ENCODE measurements around the gene SLC4A9. TPM values are rescaled to one million over a fixed set of nuclear protein-coding genes. Genes with fewer than 3 reads are reported as not detected.
"Not testable (repeated sequence)": the region's sequence is repeated elsewhere in the genome, so short reads cannot be mapped to it uniquely, and the experiment has no call there.

Gene SLC4A9
- polyA plus RNA-seq, 4 donors = not detected

DNA sequence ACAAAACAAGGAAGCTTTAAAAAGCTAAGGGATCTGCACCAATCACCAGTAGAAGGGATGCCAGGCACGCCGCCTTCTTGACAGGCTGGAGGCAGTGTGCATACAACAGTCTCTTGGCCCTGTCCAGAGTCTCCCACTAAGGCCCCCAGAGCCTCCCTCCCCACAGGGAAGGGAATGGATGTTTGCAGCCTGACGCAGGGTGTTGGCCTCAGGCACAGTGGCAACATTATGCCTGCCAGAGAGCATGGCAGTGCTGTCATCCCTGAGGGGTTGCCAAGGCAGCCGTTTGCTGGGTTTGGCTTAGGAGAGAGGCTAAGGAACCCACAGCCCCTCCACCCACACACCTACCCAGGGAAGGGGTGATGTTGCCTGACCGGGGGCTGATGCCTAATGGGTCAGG is 18.4 kb upstream of the SLC4A9 start:
- H3K4me3 ChIP-seq (ENCODE audit: low read depth in 1 of 3, low read length in 3 of 3) = no peak overlapping the region
- 78 to 87% (median 85%) methylated on average over 5 of the region's 5 CpGs for WGBS, 3 donors
- peaks cover 2 to 16% (median 8%) of the 10 kb centered on the region in 3 donors for H3K36me3 ChIP-seq (ENCODE audit: control insufficient read depth in 3 of 3, insufficient read depth in 2 of 3, low read depth in 1 of 3, low read length in 3 of 3)
- H3K4me1 ChIP-seq (ENCODE audit: control insufficient read depth in 3 of 3, insufficient read depth in 2 of 3, low read depth in 1 of 3, low read length in 2 of 3) = peaks cover 5 to 15% (median 6%) of the 10 kb centered on the region in 3 donors
- peak overlapping the region in 1 of 3 donors; percentile 8 for H3K27ac ChIP-seq (ENCODE audit: low read depth in 1 of 3, low read length in 2 of 3)
- DNase-seq = no peak
- no peaks in the 10 kb centered on the region for H3K27me3 ChIP-seq (ENCODE audit: control insufficient read depth in 3 of 3, insufficient read depth in 3 of 3, low read length in 3 of 3)
- H3K9me3 ChIP-seq (ENCODE audit: control insufficient read depth in 2 of 2, insufficient read depth in 1 of 2, low read depth in 1 of 2, low read length in 1 of 2) = no peaks in the 10 kb centered on the region
- FAIRE-seq = no peak

DNA sequence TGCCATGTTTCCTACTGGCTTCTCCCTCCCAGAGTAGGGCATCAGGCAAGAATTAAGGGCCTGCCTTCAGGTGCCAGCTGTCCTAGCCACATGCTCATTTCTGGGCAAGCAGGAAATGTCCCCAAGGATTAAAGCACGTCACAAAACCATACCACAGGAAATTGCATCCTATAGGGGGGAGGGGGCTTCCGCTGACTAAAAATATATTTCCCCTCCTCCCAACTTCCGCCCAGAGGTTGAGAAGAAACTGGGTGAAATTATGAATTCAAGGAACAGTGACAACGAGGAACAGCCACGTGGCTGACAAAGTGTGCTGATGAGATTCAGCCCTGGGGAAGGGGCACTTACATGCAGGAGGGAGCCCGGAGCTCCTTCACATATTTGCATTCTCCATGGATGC is 17.7 kb upstream of the SLC4A9 start:
- Histone ChIP-seq H3K27ac (ENCODE audit: low read depth in 1 of 3, low read length in 2 of 3) (peak overlapping the region in 1 of 3 donors; percentile 8), H3K36me3 (ENCODE audit: control insufficient read depth in 3 of 3, insufficient read depth in 2 of 3, low read depth in 1 of 3, low read length in 3 of 3) (peaks cover 2 to 16% (median 8%) of the 10 kb centered on the region in 3 donors), H3K4me1 (ENCODE audit: control insufficient read depth in 3 of 3, insufficient read depth in 2 of 3, low read depth in 1 of 3, low read length in 2 of 3) (peaks cover 5 to 21% (median 7%) of the 10 kb centered on the region in 3 donors), H3K4me3 (ENCODE audit: low read depth in 1 of 3, low read length in 3 of 3) (no peak overlapping the region), H3K9me3 (ENCODE audit: control insufficient read depth in 2 of 2, insufficient read depth in 1 of 2, low read depth in 1 of 2, low read length in 1 of 2) (no peaks in the 10 kb centered on the region), H3K27me3 (ENCODE audit: control insufficient read depth in 3 of 3, insufficient read depth in 3 of 3, low read length in 3 of 3) (no peaks in the 10 kb centered on the region)
- 59 to 76% (median 63%) methylated on average over 6 of the region's 6 CpGs for WGBS, 3 donors
- FAIRE-seq = no peak
- DNase-seq = no peak

GRCh38 chr5:140342896-140343295 is 17.1 kb upstream of the SLC4A9 start:
- DNase-seq (no peak), FAIRE-seq (no peak)
- H3K27ac ChIP-seq (ENCODE audit: low read depth in 1 of 3, low read length in 2 of 3) = peak overlapping the region in 1 of 3 donors; percentile 42
- 69 to 80% (median 69%) methylated on average over 1 of the region's 1 CpG for whole genome bisulfite sequencing, 3 donors
- H3K4me3 ChIP-seq (ENCODE audit: low read depth in 1 of 3, low read length in 3 of 3) = no peak overlapping the region
- no peaks in the 10 kb centered on the region for H3K27me3 ChIP-seq (ENCODE audit: control insufficient read depth in 3 of 3, insufficient read depth in 3 of 3, low read length in 3 of 3)
- H3K9me3 ChIP-seq (ENCODE audit: control insufficient read depth in 2 of 2, insufficient read depth in 1 of 2, low read depth in 1 of 2, low read length in 1 of 2) = no peaks in the 10 kb centered on the region
- peaks cover 5 to 26% (median 10%) of the 10 kb centered on the region in 3 donors for H3K4me1 ChIP-seq (ENCODE audit: control insufficient read depth in 3 of 3, insufficient read depth in 2 of 3, low read depth in 1 of 3, low read length in 2 of 3)
- peaks cover 2 to 16% (median 8%) of the 10 kb centered on the region in 3 donors for H3K36me3 ChIP-seq (ENCODE audit: control insufficient read depth in 3 of 3, insufficient read depth in 2 of 3, low read depth in 1 of 3, low read length in 3 of 3)

DNA sequence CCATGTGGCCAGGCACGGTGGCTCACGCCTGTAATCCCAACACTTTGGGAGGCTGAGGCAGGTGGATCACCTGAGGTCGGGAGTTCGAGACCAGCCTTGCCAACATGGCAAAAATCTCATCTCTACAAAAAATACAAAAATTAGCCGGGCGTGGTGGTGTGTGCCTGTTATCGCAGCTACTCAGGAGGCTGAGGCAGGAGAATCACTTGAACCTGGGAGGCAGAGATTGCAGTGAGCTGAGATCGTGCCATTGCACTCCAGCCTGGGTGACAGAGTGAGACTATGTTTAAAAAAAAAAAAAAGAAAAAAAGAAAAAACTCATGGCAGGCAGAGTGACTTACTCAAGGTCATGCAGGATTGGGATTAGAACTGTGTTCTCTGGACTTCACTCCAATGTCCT is 16.1 kb upstream of the SLC4A9 start:
- H3K9me3 ChIP-seq (ENCODE audit: control insufficient read depth in 2 of 2, insufficient read depth in 1 of 2, low read depth in 1 of 2, low read length in 1 of 2); FAIRE-seq; H3K4me3 ChIP-seq (ENCODE audit: low read depth in 1 of 3, low read length in 3 of 3); DNase-seq; H3K27me3 ChIP-seq (ENCODE audit: control insufficient read depth in 3 of 3, insufficient read depth in 3 of 3, low read length in 3 of 3): not testable (repeated sequence)
- H3K4me1 ChIP-seq (ENCODE audit: control insufficient read depth in 3 of 3, insufficient read depth in 2 of 3, low read depth in 1 of 3, low read length in 2 of 3) = peaks cover 5 to 30% (median 10%) of the 10 kb centered on the region in 3 donors
- H3K27ac ChIP-seq (ENCODE audit: low read depth in 1 of 3, low read length in 2 of 3) = peak overlapping the region in 1 of 3 donors; percentile 84
- H3K36me3 ChIP-seq (ENCODE audit: control insufficient read depth in 3 of 3, insufficient read depth in 2 of 3, low read depth in 1 of 3, low read length in 3 of 3) = peaks cover 2 to 16% (median 8%) of the 10 kb centered on the region in 3 donors
- WGBS, 3 donors = 92 to 96% (median 94%) methylated on average over 8 of the region's 8 CpGs

- H3K9me3 ChIP-seq (ENCODE audit: control insufficient read depth in 2 of 2, insufficient read depth in 1 of 2, low read depth in 1 of 2, low read length in 1 of 2) = no peaks in the 10 kb centered on the region
- peak overlapping the region; percentile 10 to 73 (median 54) for H3K4me3 ChIP-seq (ENCODE audit: low read depth in 1 of 3, low read length in 3 of 3)
- DNase-seq = peak; percentile 71 to 86
- H3K27ac ChIP-seq (ENCODE audit: low read depth in 1 of 3, low read length in 2 of 3) = peak overlapping the region in 2 of 3 donors; percentile 59 to 84
- peaks cover 2 to 15% (median 8%) of the 10 kb centered on the region in 3 donors for H3K36me3 ChIP-seq (ENCODE audit: control insufficient read depth in 3 of 3, insufficient read depth in 2 of 3, low read depth in 1 of 3, low read length in 3 of 3)
- 16 to 48% (median 26%) methylated on average over 4 of the region's 4 CpGs for WGBS, 3 donors
- peaks cover 5 to 30% (median 10%) of the 10 kb centered on the region in 3 donors for H3K4me1 ChIP-seq (ENCODE audit: control insufficient read depth in 3 of 3, insufficient read depth in 2 of 3, low read depth in 1 of 3, low read length in 2 of 3)
- H3K27me3 ChIP-seq (ENCODE audit: control insufficient read depth in 3 of 3, insufficient read depth in 3 of 3, low read length in 3 of 3) = no peaks in the 10 kb centered on the region
- FAIRE-seq = no peak
Observed at GRCh38 chr5:140344683-140345423, 15.1 kb upstream of the SLC4A9 start.

GRCh38 chr5:140345919-140346347 is 14.1 kb upstream of the SLC4A9 start:
- no peaks in the 10 kb centered on the region for H3K27me3 ChIP-seq (ENCODE audit: control insufficient read depth in 3 of 3, insufficient read depth in 3 of 3, low read length in 3 of 3)
- peaks cover 5 to 30% (median 10%) of the 10 kb centered on the region in 3 donors for H3K4me1 ChIP-seq (ENCODE audit: control insufficient read depth in 3 of 3, insufficient read depth in 2 of 3, low read depth in 1 of 3, low read length in 2 of 3)
- no peaks in the 10 kb centered on the region for H3K9me3 ChIP-seq (ENCODE audit: control insufficient read depth in 2 of 2, insufficient read depth in 1 of 2, low read depth in 1 of 2, low read length in 1 of 2)
- FAIRE-seq (no peak), DNase-seq (peak in 1 of 2 donors; percentile 58)
- H3K36me3 ChIP-seq (ENCODE audit: control insufficient read depth in 3 of 3, insufficient read depth in 2 of 3, low read depth in 1 of 3, low read length in 3 of 3) = peaks cover 2 to 13% (median 8%) of the 10 kb centered on the region in 3 donors
- 2 to 21% (median 6%) methylated on average over 33 to 35 of the region's 35 CpGs for WGBS, 3 donors
- peak overlapping the region; percentile 52 to 73 (median 54) for H3K4me3 ChIP-seq (ENCODE audit: low read depth in 1 of 3, low read length in 3 of 3)
- H3K27ac ChIP-seq (ENCODE audit: low read depth in 1 of 3, low read length in 2 of 3) = peak overlapping the region in 2 of 3 donors; percentile 84

DNA sequence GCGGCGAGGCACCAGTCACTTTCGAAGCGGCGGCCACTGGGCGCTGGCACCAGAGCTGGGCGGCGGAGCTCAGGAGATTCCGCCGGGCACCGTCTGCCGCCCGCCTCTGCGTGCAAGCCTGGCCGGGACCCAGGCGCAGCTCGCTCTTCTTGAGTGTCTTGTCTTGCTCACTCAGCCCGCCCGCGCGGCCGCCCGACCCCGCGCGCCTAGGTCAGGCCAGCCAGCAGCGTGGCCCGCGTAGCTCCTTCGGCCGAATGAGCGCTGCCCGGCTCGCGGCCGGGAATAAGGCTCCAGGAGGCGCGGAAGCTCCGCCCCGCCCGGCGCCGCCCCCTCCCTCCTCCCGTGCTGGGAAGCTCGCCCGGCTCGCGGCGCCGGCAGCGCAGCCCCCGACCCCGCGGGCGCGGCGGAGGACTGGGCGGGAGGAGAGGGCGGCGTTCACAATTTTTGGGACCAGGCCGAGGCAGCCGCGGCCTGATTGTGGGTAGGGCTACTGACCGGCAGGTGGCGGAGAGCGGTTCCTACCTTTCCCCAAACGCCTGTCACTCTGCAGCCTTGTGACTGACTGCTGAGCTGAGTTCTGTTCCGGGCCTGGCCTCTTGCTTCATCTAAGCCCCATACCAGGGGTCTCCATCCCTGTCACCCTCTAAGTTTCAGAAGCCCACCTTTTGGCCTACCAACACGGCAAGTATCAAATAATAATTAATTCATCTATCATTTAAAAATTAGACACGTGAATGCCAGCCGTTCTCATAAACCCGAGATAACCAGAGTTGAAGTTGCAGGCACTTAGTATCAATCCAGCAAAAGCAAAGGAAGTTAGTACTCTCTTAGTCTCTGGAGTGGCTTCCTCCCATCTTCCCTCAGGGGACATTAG is 13.4 kb upstream of the SLC4A9 start, which contains the start of gene HBEGF:
Gene HBEGF (minus strand): TSS at position 256 of the 874 bp plus-strand sequence. CDS start 275 bp downstream, outside the sequence.
- Histone ChIP-seq H3K27ac (ENCODE audit: low read depth in 1 of 3, low read length in 2 of 3) (peak within 1 kb of the TSS; percentile 27 to 84 (median 84)), H3K4me1 (ENCODE audit: control insufficient read depth in 3 of 3, insufficient read depth in 2 of 3, low read depth in 1 of 3, low read length in 2 of 3) (peaks cover 5 to 33% (median 10%) of the 10 kb centered on the region in 3 donors), H3K4me3 (ENCODE audit: low read depth in 1 of 3, low read length in 3 of 3) (peak within 1 kb of the TSS; percentile 52 to 73 (median 54)), H3K27me3 (ENCODE audit: control insufficient read depth in 3 of 3, insufficient read depth in 3 of 3, low read length in 3 of 3) (no peaks in the 10 kb centered on the region), H3K9me3 (ENCODE audit: control insufficient read depth in 2 of 2, insufficient read depth in 1 of 2, low read depth in 1 of 2, low read length in 1 of 2) (no peaks in the 10 kb centered on the region), H3K36me3 (ENCODE audit: control insufficient read depth in 3 of 3, insufficient read depth in 2 of 3, low read depth in 1 of 3, low read length in 3 of 3) (peaks cover 2 to 10% (median 6%) of the 10 kb centered on the region in 3 donors)
- DNase-seq = peak; percentile 79 to 92
- FAIRE-seq = no peak
- WGBS, 3 donors = 1% methylated on average over 51 to 72 of the region's 72 CpGs

DNA sequence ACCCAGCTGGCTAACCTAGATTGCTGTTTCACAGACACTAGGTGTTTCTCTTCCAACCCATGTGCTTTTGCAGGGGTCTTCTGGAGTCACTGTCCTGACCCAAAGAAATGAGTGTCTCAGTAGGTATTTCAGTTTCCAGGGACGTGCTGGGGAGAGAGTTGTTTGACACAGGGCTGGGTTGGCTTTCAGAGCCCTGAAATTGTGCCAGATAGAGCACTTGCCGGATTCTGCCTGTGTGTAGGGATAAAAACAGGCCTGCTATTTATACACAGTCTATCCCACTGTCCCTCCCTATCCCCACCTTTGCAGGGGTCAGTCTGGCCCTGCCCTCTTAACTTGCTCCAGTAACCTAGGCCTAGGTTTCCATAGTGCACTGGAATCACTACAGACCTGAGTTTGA is 12.6 kb upstream of the SLC4A9 start:
- peak overlapping the region in 1 of 3 donors; percentile 4 for H3K27ac ChIP-seq (ENCODE audit: low read depth in 1 of 3, low read length in 2 of 3)
- H3K9me3 ChIP-seq (ENCODE audit: control insufficient read depth in 2 of 2, insufficient read depth in 1 of 2, low read depth in 1 of 2, low read length in 1 of 2) = no peaks in the 10 kb centered on the region
- FAIRE-seq (no peak), DNase-seq (no peak)
- peaks cover 2 to 3% (median 2%) of the 10 kb centered on the region in 3 donors for H3K36me3 ChIP-seq (ENCODE audit: control insufficient read depth in 3 of 3, insufficient read depth in 2 of 3, low read depth in 1 of 3, low read length in 3 of 3)
- H3K4me1 ChIP-seq (ENCODE audit: control insufficient read depth in 3 of 3, insufficient read depth in 2 of 3, low read depth in 1 of 3, low read length in 2 of 3) = peaks cover 0 to 35% (median 10%) of the 10 kb centered on the region in 3 donors
- H3K4me3 ChIP-seq (ENCODE audit: low read depth in 1 of 3, low read length in 3 of 3) = no peak overlapping the region
- H3K27me3 ChIP-seq (ENCODE audit: control insufficient read depth in 3 of 3, insufficient read depth in 3 of 3, low read length in 3 of 3) = no peaks in the 10 kb centered on the region
- 14 to 40% (median 28%) methylated on average over 2 of the region's 2 CpGs for WGBS, 3 donors
